Stimulated activated CD8-positive, alpha-beta memory T cell treated with anti-CD3 and anti-CD28 coated beads, Interleukin-15, amount 100 ng/mL, for 4 hours (primary cell): ENCODE results near the gene IRX2.

Experiments
- DNase-seq, 2 donors: peaks; one replicate each; pipeline ENCODE4 v3.0.0-alpha.2; 2020; ENCODE audit warnings: low read depth in 2 of 2

Gene IRX2

GRCh38 chr5:2697041-2697440 lies 54.4 kb downstream of the IRX2 start:
- no peak for DNase-seq
